OCI-LY7 (cell line): ENCODE data around the gene PRKRA.

Source experiments
- CTCF ChIP-seq: fragments of 200-600 bp; sonication (generic); conservative IDR thresholded peaks from 2 replicates; pipeline ENCODE4 v1.5.1; 2014; ENCODE audit warnings: mild to moderate bottlenecking, antibody characterized with exemption, low read length, moderate library complexity, mixed read lengths
- EZH2phosphoT487 ChIP-seq: fragments of 200-600 bp; sonication (generic); IDR thresholded peaks from 2 replicates; pipeline ENCODE4 v1.6.1; 2018; ENCODE audit warnings: low read depth, borderline replicate concordance, mild to moderate bottlenecking, mixed run types, antibody characterized with exemption, low read length, moderate library complexity, mixed read lengths

GRCh38 chr2:178412047-178412446 is 38.9 kb downstream of the PRKRA start:
- TF ChIP-seq CTCF (no peak), EZH2phosphoT487 (no peak)
